PC-9 (cell line): ENCODE measurements around the gene APEH.

Source experiments
- CTCF ChIP-seq: fragments of 200-600 bp; sonication (generic); conservative IDR thresholded peaks from 2 replicates; pipeline ENCODE4 v1.6.1; 2017; ENCODE audit warnings: mixed run types, antibody characterized with exemption, mild to moderate bottlenecking, moderate library complexity
- EZH2 ChIP-seq: fragments of 200-600 bp; sonication (generic); IDR thresholded peaks from 2 replicates; pipeline ENCODE4 v1.8.0; 2017; ENCODE audit warnings: antibody characterized with exemption, low read depth

DNA sequence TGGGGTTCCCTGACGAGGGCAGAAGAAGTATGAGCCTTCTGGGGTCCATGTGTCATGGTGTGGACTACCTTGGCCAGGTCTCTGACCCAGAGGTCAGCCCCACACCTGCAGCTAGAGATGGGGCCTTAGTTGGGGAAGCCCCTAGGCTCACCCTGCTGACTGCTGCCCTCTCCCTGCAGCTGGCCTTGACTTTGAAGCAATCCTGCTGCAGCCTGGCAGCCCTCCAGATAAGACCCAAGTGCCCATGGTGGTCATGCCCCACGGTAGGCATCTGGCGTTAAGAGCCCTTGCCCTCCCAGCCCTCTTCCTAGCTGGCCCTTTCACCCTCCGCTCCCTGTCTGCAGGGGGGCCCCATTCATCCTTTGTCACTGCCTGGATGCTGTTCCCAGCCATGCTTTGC lies 7.4 kb downstream of the APEH start:
- TF ChIP-seq CTCF (no peak), EZH2 (no peak)
